NCI-H1048 (cell line): ENCODE results near the gene TMEM178B.

Experiments used
- DNase-seq: peaks from one replicate; lab custom pipeline; 2025; lab: John Stamatoyannopoulos, UW

The TMEM178B gene

DNA sequence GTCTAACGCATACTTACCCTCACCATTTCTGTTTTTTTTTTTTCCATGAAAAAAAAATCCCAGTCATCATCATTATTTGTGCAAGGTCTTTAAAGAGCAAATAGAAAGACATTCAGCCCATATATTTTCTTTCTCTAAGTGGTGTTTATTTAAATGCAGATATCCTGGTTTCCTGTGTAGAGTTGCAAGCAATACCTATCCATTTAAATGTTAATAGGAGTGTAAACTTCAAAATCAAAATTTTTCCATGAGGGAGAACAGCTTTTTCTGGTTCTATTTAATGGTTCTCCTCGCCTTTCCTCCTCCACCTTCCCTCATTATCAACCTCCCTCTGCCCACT, 357.2 kb downstream of the TMEM178B start:
- no peak for DNase-seq

DNA sequence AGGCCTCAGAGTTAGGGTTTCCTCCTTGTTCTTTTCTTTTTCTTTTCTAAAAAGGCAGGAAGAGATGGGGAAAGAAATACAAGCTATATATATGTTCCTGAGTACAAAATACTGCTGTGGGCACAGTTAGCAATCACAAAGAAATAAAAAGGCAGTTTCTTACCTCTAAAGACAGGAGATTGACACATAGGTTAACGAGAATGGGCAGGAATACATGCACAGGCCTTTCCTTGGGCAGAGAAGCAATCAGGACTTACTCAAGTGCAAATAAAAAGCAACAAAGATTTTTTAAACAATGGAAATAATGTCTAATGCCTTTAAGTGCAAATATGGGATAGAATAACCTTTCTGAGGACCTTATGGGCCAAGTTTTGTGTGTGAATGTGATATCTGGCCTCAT, 357.8 kb downstream of the TMEM178B start:
- no peak for DNase-seq

DNA sequence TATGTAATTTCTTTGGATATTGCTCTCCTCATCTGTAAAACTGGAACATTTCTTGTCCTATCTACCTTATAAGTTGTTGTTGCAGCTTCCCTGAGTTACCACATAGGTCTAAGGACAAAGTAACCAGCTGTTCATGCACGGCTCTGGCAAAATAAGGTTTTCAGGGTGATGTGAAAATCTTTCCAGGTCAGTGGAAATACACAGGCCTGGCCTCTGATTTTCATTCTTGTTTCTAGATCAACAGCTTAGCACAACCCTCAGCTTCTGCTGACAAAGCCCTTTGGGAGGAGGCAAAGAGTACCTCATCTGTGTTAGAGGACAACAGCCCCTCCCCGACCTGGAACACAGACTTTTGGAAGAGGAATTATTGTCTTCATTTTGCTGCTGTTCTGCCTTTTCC, 359.8 kb downstream of the TMEM178B start:
- no peak for DNase-seq

DNA sequence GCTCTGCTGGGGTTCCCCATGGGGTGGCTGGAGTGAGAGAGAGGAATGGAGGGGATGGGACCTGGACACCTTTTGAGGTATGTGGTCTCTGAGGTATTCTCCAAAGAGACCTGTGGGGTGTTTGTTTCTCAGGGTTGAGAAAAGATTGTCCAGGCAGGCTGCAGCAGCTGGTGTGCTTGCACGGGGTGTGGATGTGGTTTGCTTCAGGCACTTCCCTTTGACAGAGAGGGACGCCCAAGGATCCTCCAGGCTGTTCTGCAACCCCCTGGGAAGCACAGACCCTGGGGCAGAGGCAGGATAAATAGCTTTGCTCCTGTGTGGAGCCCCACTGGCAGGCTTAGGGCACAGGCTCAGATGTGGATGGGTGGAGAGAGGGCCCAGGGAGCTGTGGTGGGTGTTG, 362.3 kb downstream of the TMEM178B start:
- no peak for DNase-seq

DNA sequence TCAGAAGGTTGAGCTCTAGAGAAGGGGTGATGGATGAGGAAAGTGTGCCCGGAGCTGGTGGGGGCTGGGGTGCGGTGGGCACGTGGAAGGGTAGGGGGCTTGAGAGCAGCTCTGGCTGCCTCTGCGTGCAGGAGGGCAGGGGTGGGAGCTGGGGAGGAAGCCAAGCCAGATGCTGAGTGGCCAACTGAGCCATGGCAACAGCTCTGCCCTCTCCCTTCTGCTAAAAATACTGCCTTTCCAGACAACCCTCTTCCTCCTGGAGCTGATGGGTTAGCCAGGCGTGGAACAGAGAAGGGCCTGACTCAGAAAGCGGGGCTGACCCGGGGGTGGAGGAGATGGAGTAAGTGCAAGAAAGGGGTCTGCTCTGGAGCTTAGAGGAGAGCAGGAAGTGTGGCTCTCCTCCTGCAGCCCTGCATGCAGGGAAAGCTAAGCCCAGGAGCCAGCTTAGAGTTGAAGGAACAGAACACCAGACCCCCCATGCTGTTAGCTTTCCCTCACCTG, 362.8 kb downstream of the TMEM178B start:
- no peak for DNase-seq

DNA sequence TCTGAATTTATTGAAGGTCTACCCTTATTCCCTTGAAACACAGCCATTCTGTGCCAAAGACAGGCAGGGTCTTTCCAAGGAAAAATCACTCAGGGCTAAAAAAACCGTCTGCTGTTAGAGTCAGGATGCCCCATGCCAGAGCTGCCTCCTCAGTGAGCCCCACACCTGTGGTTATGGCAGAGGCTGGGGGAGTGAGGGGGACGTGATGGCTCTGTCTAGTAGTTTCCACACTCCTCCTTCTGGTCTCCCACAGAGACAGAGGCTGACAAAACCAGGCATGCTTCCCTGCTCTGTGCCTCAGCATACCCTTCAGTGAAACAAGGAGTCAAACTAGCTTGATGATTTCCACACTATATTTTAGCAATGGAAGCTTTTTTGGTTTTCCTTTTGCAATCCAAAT, 365.3 kb downstream of the TMEM178B start:
- no peak for DNase-seq

DNA sequence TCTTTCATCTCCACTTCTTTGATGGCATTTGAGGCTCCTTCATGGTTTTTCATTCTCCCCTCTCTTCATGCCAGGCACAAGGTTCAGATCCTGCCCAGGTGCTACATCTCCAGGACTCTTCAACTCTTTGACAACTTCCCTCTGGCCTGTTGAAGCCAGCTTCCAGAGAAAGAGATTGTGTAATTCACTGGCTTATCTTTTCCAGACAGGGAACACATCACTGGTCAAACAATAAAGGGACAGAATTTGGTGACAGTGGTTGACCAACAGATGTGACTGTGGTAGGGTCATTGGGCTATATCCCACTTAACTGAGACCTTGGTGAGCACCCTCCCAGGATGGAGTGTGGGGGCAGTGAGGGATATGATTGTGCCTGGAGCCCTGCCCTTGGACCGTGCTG, 365.9 kb downstream of the TMEM178B start:
- no peak for DNase-seq

DNA sequence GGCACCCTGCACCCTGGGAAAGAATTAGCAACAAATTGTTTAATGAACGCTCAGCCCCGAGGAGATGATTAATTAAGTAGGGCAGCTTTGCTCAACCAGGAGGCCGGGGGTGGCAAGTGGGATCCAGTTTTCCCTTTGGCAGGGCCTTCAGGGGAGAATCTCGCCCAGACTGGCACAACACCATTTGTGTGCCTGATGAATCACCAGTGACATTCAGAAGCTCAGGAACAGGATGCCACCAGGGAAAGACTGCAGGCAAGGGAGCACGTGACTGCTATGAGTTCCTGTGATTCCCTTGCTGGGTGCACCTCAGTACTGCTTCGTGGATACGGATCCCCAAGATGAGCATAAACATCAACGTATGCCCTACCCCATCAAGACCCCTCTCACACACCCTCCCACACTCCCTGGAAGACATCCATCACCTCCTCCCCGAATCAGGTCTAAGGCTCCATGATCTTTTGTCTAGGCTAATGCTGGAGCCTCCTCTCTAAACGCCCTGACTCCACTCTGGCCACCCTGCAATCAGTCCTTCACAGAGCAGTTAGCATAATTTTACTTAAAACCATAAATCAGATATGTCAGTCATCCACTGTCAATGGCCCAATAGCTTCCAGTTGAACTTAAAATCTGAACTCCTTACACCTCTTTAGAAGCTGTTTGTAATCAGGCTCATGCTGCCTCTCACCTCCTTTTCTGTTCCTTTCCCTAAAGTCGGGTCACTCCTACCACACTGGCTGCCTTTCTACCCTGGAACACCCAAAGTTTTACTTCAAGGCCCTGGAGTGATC, 368.2 kb downstream of the TMEM178B start:
- no peak for DNase-seq

DNA sequence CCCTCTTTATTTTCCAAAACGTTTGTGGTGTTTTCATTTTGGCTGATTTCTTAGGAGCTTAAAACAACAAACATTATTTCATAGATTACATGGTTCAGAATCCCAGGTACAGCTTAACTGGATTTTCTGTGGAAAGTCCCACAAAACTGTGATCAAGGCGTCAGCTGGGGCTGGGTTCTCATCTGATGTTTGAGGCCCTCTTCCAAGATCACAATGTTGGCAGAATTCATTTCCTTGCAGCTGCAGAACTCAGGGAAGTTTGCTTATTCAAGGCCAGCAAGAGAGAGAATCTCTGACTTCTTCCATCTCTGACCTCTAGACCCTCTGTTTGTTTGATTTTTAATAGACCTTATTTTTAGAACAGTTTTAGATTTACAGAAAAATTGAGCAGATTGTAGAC, 368.9 kb downstream of the TMEM178B start:
- DNase-seq, result no peak

DNA sequence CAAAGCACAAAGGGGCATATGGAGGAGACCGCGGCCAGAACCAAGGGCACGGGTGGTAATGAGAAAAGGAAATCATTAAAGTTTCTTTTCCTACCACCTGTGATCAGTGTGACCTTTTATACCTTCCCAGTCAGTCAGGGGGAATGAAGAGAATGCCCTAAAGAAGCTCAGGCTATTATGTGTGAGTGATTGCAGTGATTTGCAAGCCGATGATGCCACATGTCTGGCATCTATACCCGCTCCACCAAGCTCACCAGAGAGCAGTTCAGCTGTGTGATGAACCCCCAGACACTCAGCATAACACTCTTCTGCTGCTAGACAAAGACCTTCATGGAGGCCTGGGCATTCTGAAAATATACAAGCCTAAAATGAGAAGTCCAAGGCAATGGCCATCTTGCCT, 371.1 kb downstream of the TMEM178B start:
- no peak for DNase-seq

DNA sequence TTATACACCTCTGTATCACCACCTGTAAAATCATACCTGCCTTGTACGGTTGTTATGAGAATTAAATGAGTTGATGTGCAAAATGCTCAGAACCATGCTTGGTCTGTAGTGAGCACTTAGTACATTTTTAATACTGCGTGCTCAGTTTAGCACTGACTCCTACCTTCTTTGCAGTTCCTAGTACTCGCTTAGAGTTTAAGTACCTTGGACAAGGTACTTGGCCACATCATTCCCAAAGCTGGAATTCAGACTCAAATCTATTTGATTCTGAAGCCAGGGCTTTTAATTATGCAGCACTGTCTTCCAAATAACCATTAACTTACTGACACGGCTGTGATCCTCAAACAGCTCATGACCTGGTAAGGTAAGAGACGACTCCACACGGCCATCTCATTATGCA, 377.4 kb downstream of the TMEM178B start:
- no peak for DNase-seq

DNA sequence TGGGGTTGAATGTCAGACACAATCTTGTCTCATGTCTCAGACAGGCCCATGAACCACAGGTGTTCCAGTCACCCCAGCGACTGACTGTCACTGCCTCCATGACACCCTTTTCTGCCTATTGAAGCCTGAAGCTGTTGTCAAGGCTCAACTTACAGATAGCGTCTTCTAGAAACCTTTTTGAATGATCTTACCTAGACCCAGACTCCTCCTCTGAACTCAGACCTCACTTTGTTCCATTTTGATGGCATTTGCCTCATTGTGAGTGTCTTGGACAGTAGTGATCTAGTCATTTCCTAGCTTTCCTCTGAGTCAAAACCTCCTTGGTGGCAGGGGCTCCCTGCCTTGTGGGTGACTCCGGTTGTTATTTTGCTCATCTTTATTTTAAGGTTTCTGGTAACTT, 379.0 kb downstream of the TMEM178B start:
- DNase-seq, result no peak

DNA sequence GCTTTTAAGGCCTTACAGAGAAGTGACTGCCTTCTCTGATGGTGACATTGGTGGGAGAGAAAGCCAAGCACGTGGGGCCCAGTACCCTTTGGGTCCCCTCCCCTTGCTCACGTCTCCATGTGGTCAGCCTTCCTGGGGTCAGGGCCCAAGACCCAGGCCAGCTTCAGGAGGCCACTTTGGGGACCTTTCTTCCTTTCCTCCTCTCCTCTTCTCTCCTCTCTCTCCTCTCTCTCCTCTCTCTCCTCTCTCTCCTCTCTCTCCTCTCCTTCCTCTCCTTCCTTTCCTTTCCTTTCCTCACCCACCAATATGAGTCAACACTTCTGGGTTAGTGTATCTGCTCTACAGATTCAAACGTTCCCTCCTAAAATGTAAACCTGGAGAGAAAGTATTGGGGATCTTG, 380.5 kb downstream of the TMEM178B start:
- DNase-seq, result no peak

DNA sequence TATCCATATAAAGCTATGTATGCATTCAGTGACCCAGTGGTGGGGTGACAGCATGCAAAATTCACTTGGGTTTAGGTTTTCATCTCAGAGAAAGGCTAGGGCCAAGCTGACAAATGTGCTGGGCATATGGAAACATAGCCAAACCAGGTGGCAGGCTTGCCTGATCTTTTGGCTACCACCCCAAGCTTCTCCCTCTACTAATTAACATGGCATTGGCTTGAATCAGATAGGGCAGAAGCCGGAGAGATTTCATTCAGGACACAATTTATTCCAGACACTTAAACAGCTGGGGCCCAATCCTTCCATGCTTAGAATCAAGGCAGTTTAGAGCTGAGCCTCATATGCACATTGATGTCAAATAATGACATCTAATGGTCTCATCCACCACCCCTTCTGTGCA, 381.9 kb downstream of the TMEM178B start:
- DNase-seq, result no peak

DNA sequence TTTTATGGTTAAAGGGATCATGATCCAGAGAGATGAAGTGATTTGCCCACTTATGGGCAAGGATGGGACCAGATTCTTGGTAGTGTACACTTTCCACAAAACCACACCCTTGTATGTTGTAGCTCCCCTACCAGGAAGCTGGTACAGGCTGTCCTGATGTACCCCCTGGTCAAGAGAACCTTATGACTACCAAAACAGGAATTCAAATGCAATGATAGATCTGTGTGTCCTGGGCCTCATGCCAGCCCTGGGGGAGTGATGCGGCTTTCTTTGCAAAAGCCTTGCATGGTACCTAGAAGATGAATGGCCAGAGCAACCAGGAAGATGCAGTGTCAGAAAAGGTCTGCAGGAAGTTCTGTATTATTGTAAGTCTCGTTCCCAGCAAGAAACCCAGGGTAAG, 382.4 kb downstream of the TMEM178B start:
- DNase-seq, result no peak

DNA sequence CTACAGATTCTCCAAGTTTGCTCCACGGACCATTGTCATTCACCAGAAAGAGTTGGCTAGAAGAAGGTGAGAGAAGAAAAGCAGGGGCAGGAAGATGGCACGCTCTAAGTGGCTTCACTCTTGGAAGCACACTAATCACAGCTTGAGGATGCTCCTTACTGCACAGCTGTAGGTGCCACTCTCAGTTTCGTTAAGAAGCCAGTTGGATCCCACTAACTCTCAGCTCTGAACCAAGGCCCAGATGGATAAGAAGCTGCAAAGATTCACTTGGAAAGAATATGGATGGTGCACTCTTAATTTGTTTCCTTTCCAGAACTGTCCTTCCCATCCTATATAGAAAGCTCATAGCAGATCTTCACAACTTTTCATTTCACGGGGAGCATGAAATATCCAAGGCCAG, 382.8 kb downstream of the TMEM178B start:
- DNase-seq, result no peak

DNA sequence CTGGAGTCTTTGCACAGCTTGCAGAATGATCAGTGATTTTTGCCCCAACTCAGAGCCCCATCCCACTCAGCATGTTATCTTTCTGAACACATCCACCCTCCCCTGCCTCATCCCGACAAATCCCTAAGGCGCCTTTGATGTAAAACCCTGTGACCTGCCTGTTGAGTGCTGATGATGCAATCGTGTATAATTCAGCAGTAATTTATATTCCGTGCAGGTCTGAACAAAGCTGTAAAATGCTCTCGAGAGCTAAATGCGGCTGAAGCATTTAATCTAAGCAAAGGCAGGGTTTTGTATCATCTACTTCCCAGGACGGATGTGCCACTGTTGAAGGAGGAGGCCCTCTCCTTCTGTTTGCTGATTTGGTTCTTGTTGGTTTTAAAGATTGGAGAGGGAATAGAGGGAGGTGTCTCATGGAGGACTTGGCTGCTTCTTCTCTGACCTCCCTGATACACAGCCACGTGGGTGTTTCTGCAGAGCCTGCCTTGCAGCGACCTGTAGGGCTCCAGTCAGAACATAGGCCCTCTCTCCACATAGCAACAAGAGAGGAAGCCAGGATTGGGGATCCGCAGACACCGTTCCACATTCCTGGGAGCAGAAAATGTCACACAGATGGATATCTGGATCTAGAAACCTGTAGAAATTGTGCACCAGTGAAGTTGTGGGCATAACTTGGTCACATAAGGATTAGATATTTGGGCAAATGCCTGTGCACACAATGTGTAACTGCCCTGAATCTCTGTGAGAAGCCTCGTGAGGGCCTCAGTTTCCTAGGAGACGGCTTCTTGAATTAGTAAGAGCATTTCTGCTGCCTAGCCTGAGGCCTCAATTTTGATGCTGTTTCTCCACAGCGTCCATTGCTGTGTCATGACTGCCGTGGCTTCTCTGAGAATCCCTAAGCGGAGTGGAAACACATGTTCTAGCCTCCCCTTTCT, 387.2 kb downstream of the TMEM178B start:
- no peak for DNase-seq

DNA sequence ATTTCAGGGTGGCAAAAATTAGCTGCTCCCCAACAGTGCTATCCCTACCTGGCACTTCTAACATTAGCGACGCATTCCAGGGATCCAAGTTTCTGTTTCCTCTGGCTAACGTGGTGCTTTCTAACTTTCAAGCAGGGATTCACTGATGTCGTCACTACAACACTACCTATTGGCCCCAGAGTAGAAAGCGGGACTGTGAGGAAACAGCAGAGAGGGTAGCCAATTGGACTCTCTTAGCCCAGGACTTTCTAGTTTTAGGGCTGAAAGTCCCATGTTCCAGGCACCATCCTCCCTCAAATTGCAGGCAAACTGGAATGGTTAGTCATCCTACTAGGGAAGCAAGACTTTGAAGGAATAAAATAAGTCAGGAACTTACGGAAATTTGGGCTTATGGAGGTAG, 388.1 kb downstream of the TMEM178B start:
- DNase-seq, result no peak

DNA sequence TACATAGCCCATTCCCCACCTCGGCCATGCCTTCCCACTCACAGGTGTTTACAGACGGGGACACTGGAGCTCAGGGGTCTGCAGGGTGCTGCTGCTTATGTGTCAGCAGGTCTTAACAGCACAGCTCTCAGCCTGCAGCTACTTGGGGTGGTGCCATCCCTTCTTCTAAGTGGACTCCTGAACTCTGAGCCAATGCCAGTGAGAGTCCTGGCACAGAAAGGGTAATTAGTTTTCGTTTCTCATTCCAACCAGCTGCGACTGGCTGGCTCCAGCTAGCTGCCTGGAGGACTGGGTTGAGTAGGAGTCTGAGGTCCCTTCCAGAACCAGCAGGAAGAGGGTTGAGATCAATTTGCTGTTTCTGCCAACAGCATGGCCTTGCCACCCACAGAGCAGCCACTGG, 389.1 kb downstream of the TMEM178B start:
- DNase-seq, result no peak

DNA sequence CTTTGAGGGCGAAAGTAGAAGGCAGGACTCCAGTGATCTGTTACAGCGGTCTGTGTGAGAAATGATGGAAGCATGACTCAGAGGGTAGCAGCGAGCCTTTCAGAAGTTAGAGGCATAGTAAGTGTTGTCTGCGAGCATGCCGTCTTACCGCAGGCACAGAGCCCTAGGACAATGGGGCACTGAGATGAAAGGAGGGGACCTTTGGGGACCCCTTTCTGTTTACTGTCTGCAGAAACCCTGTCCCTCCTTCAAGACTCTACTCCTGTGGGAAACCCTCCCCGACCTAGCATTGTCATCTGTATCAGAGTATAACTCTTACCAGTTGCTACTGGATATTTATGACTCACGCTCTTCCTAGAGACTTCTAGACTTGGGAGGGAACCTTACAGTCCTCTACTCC, 390.1 kb downstream of the TMEM178B start:
- no peak for DNase-seq

DNA sequence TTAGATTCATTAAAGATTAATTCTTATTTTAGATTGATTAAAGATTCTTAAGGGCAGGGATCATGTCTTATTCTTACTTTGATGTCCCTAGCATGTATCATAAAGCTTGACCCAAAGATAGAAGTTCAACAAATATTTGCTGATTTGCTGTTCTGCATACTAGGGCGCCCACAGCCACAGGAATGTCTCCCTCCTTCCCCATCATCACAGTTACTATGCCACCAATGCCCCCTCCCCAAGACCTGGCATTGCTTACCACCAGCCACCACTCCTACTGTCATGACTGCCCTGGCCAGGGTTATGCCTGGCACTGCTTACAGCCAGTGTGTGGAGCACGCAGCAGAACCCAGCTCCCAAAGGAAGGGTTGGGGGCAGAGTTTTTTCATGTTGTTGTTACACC, 390.7 kb downstream of the TMEM178B start:
- no peak for DNase-seq

DNA sequence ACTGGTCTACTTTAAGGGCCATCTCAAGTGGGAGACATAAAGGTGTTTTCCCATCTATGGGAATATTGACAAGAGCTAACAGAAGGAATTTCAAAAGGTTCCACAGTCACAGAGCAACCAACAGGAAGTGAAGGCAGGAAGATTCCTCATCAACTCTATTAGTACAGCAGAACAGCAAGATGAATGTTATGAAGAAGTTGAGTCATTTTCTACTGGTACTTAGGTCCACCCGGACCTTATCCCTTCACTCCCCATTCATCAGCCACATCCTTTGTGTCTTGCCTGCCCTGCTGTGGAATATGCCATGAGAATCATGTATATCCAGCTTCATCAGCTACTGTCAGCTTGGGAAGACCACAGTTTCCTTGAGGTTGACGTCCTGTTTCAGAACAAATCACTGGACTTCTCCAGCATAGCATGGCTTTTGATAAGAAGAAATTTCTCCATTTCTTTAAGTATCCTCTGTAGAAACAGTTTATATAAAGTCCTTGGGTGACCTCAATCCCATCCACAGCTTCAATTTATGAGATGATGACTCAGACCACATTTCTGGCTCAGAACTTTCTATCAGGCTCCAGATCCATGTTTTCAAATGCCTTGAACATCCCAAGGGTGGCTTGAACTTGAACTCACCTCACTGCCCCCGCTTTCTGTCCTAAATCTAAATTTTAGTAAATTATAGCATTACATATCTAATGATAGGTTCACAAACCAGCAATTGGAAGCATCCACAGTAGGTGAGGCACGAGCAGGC, 392.5 kb downstream of the TMEM178B start:
- DNase-seq, result no peak

DNA sequence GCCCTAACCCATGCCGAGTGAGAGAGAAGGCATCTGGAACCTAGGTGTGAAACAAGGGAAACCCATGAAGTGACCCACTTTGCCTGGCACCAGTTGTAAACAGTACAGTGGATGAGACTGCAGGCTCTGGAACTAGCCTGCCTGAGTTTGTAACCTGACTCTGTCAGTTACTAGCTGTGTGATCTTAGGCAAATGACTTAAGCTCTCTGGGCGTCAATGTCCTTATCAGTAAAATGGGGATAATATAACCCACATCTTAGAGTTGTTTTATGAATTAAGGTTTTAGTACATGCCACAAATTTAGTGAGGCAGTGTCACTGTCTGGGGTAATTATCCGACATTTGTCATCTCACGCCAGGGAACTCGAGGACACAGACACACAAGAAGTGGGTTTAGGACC, 394.5 kb downstream of the TMEM178B start:
- DNase-seq, result no peak
